Ishikawa (cell line): ENCODE data around the gene FOXQ1.

Source experiments
- EP300 ChIP-seq: IDR thresholded peaks from 2 replicates; pipeline ENCODE4 v1.6.1; 2012; ENCODE audit warnings: borderline replicate concordance
- TAF1 ChIP-seq: IDR thresholded peaks from 2 replicates; pipeline ENCODE4 v1.6.1; 2012; ENCODE audit warnings: low read depth, mild to moderate bottlenecking
- TEAD4 ChIP-seq: IDR thresholded peaks from 2 replicates; pipeline ENCODE4 v1.6.1; 2012
- TF ChIP-seq, protein P1 (sequence below): IDR thresholded peaks from 2 replicates; pipeline ENCODE4 v1.6.1; 2012
- TF ChIP-seq, protein P2 (sequence below): IDR thresholded peaks from 2 replicates; pipeline ENCODE4 v1.6.1; 2012; ENCODE audit warnings: low read depth, mild to moderate bottlenecking

DNA sequence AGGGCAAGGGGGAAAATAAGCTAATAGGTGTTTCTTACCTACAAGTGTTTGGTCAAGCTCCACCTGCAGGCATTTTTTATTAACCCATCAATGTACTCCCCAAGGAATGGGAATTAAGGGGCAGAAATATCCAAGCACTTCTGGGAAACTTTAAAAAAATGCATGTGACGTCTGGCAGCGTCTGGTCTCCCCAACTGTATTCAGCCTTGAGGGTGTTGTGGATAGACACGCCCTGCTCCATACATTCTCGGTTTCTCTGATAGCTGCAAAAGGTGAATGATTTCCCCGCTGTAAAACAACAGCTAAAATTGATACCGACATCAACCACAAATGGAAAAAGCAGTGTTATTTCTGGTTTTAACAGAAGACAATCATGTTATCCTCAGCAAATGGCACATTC, 2.5 kb upstream of the FOXQ1 start:
- TF ChIP-seq, protein P1, sequence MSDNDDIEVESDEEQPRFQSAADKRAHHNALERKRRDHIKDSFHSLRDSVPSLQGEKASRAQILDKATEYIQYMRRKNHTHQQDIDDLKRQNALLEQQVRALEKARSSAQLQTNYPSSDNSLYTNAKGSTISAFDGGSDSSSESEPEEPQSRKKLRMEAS: no peak
- TF ChIP-seq EP300: no peak
- no peak for TF ChIP-seq TAF1
- TF ChIP-seq, protein P2, sequence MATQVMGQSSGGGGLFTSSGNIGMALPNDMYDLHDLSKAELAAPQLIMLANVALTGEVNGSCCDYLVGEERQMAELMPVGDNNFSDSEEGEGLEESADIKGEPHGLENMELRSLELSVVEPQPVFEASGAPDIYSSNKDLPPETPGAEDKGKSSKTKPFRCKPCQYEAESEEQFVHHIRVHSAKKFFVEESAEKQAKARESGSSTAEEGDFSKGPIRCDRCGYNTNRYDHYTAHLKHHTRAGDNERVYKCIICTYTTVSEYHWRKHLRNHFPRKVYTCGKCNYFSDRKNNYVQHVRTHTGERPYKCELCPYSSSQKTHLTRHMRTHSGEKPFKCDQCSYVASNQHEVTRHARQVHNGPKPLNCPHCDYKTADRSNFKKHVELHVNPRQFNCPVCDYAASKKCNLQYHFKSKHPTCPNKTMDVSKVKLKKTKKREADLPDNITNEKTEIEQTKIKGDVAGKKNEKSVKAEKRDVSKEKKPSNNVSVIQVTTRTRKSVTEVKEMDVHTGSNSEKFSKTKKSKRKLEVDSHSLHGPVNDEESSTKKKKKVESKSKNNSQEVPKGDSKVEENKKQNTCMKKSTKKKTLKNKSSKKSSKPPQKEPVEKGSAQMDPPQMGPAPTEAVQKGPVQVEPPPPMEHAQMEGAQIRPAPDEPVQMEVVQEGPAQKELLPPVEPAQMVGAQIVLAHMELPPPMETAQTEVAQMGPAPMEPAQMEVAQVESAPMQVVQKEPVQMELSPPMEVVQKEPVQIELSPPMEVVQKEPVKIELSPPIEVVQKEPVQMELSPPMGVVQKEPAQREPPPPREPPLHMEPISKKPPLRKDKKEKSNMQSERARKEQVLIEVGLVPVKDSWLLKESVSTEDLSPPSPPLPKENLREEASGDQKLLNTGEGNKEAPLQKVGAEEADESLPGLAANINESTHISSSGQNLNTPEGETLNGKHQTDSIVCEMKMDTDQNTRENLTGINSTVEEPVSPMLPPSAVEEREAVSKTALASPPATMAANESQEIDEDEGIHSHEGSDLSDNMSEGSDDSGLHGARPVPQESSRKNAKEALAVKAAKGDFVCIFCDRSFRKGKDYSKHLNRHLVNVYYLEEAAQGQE: no peak
- no peak for TF ChIP-seq TEAD4
